Measurements from ENCODE around the gene PRRT1B. TPM values are rescaled to one million over a fixed set of nuclear protein-coding genes. Genes with fewer than 3 reads are reported as not detected.

PRRT1B gene
- total RNA-seq, 2 donors from 2014 or later, result not detected

GRCh38 chr9:131554087-131554842, 8.9 kb downstream of the PRRT1B start:
- H3K36me3 Mint-ChIP-seq (ENCODE audit: low read depth), result no peaks in the 10 kb centered on the region
- H3K27me3 Mint-ChIP-seq, result peaks cover 23% of the 10 kb centered on the region
- no peaks in the 10 kb centered on the region for H3K4me1 Mint-ChIP-seq
- H3K27ac Mint-ChIP-seq, result no peak overlapping the region
- H3K9me3 Mint-ChIP-seq, result no peaks in the 10 kb centered on the region
- no peak for ATAC-seq (replicated peaks)
- no peak overlapping the region for H3K4me3 Mint-ChIP-seq

GRCh38 chr9:131554843-131555351, 9.6 kb downstream of the PRRT1B start:
- H3K27ac Mint-ChIP-seq, result no peak overlapping the region
- no peaks in the 10 kb centered on the region for H3K36me3 Mint-ChIP-seq (ENCODE audit: low read depth)
- ATAC-seq (replicated peaks), result no peak
- H3K4me3 Mint-ChIP-seq, result no peak overlapping the region
- H3K4me1 Mint-ChIP-seq, result no peaks in the 10 kb centered on the region
- H3K9me3 Mint-ChIP-seq, result no peaks in the 10 kb centered on the region
- peaks cover 18% of the 10 kb centered on the region for H3K27me3 Mint-ChIP-seq

GRCh38 chr9:131555841-131556673, 10.7 kb downstream of the PRRT1B start:
- peaks cover 16% of the 10 kb centered on the region for H3K27me3 Mint-ChIP-seq
- ATAC-seq (replicated peaks), result no peak
- H3K27ac Mint-ChIP-seq, result no peak overlapping the region
- no peak overlapping the region for H3K4me3 Mint-ChIP-seq
- H3K36me3 Mint-ChIP-seq (ENCODE audit: low read depth), result no peaks in the 10 kb centered on the region
- H3K4me1 Mint-ChIP-seq, result no peaks in the 10 kb centered on the region
- H3K9me3 Mint-ChIP-seq, result no peaks in the 10 kb centered on the region

- H3K27ac Mint-ChIP-seq, result no peak overlapping the region
Measured at GRCh38 chr9:131557855-131558548, 12.7 kb downstream of the PRRT1B start.

GRCh38 chr9:131559421-131560000, 14.2 kb downstream of the PRRT1B start:
- Mint-ChIP-seq H3K27me3 (peaks cover 16% of the 10 kb centered on the region), H3K9me3 (no peaks in the 10 kb centered on the region), H3K27ac (no peak overlapping the region), H3K36me3 (ENCODE audit: low read depth) (no peaks in the 10 kb centered on the region), H3K4me3 (no peak overlapping the region), H3K4me1 (no peaks in the 10 kb centered on the region)
- no peak for ATAC-seq (replicated peaks)

More at GRCh38 chr9:131557855-131558548, 12.7 kb downstream of the PRRT1B start:
- H3K36me3 Mint-ChIP-seq (ENCODE audit: low read depth), result no peaks in the 10 kb centered on the region
- H3K4me3 Mint-ChIP-seq, result no peak overlapping the region
- no peaks in the 10 kb centered on the region for H3K4me1 Mint-ChIP-seq
- no peak for ATAC-seq (replicated peaks)
- peaks cover 16% of the 10 kb centered on the region for H3K27me3 Mint-ChIP-seq
- H3K9me3 Mint-ChIP-seq, result no peaks in the 10 kb centered on the region

GRCh38 chr9:131562032-131562959, 17.0 kb downstream of the PRRT1B start:
- Mint-ChIP-seq H3K36me3 (ENCODE audit: low read depth) (no peaks in the 10 kb centered on the region), H3K27me3 (no peaks in the 10 kb centered on the region), H3K9me3 (no peaks in the 10 kb centered on the region), H3K4me3 (no peak overlapping the region), H3K27ac (no peak overlapping the region), H3K4me1 (no peaks in the 10 kb centered on the region)
- ATAC-seq (replicated peaks), result no peak

GRCh38 chr9:131565369-131565768, 20.0 kb downstream of the PRRT1B start:
- no peak overlapping the region for H3K27ac Mint-ChIP-seq
- H3K4me3 Mint-ChIP-seq, result no peak overlapping the region
- peaks cover 22% of the 10 kb centered on the region for H3K36me3 Mint-ChIP-seq (ENCODE audit: low read depth)
- H3K4me1 Mint-ChIP-seq, result peaks cover 4% of the 10 kb centered on the region
- ATAC-seq (replicated peaks), result peak; percentile 54
- no peaks in the 10 kb centered on the region for H3K9me3 Mint-ChIP-seq
- H3K27me3 Mint-ChIP-seq, result no peaks in the 10 kb centered on the region

GRCh38 chr9:131566158-131566557, 20.8 kb downstream of the PRRT1B start:
- H3K36me3 Mint-ChIP-seq (ENCODE audit: low read depth), result peaks cover 30% of the 10 kb centered on the region
- H3K4me1 Mint-ChIP-seq, result peaks cover 4% of the 10 kb centered on the region
- no peak overlapping the region for H3K27ac Mint-ChIP-seq
- H3K27me3 Mint-ChIP-seq, result no peaks in the 10 kb centered on the region
- H3K9me3 Mint-ChIP-seq, result no peaks in the 10 kb centered on the region
- no peak for ATAC-seq (replicated peaks)
- no peak overlapping the region for H3K4me3 Mint-ChIP-seq

- peaks cover 4% of the 10 kb centered on the region for H3K4me1 Mint-ChIP-seq
- H3K27ac Mint-ChIP-seq, result peak overlapping the region; percentile 33
- no peaks in the 10 kb centered on the region for H3K9me3 Mint-ChIP-seq
- H3K36me3 Mint-ChIP-seq (ENCODE audit: low read depth), result peaks cover 47% of the 10 kb centered on the region
- no peaks in the 10 kb centered on the region for H3K27me3 Mint-ChIP-seq
- ATAC-seq (replicated peaks), result peak; percentile 21
- H3K4me3 Mint-ChIP-seq, result no peak overlapping the region
Measured at GRCh38 chr9:131567910-131568309, 22.6 kb downstream of the PRRT1B start.

- Mint-ChIP-seq H3K4me1 (peaks cover 10% of the 10 kb centered on the region), H3K4me3 (no peak overlapping the region), H3K27ac (no peak overlapping the region), H3K9me3 (no peaks in the 10 kb centered on the region), H3K27me3 (no peaks in the 10 kb centered on the region), H3K36me3 (ENCODE audit: low read depth) (peaks cover 96% of the 10 kb centered on the region)
- no peak for ATAC-seq (replicated peaks)
Measured at GRCh38 chr9:131574730-131575640, 29.7 kb downstream of the PRRT1B start.

GRCh38 chr9:131575946-131576853, 30.9 kb downstream of the PRRT1B start:
- peaks cover 96% of the 10 kb centered on the region for H3K36me3 Mint-ChIP-seq (ENCODE audit: low read depth)
- no peak overlapping the region for H3K4me3 Mint-ChIP-seq
- no peak overlapping the region for H3K27ac Mint-ChIP-seq
- no peaks in the 10 kb centered on the region for H3K27me3 Mint-ChIP-seq
- no peaks in the 10 kb centered on the region for H3K9me3 Mint-ChIP-seq
- no peak for ATAC-seq (replicated peaks)
- peaks cover 10% of the 10 kb centered on the region for H3K4me1 Mint-ChIP-seq
